GM23338 (cell line): ENCODE data around the gene CD4. TPM values are rescaled to one million over a fixed set of nuclear protein-coding genes. Genes with fewer than 3 reads are reported as not detected.

Experiments
- ATAC-seq: fragments of 200-7000 bp; cut with Tn5 transposase; 3 replicates; pipeline ENCODE4 v1.9.1; 2020
- DNase-seq: peaks from one replicate; pipeline ENCODE4 v3.0.0-alpha.2; 2015; ENCODE audit warnings: low spot score
- H2AFZ ChIP-seq: fragments of 200-600 bp; sonication (generic); 2 replicates; pipeline ENCODE4 v1.8.0; 2016; ENCODE audit warnings: antibody characterized with exemption, mild to moderate bottlenecking, moderate library complexity
- H3F3A ChIP-seq: fragments of 200-600 bp; sonication (generic); replicated peaks from 2 replicates; pipeline ENCODE4 v1.8.0; 2017; ENCODE audit warnings: antibody characterized with exemption, mixed run types, low read depth
- H3K27ac ChIP-seq: fragments of 200-600 bp; sonication (generic); 2 replicates; pipeline ENCODE4 v1.6.1; 2016; ENCODE audit warnings: low read depth
- H3K27me3 ChIP-seq: fragments of 200-600 bp; sonication (generic); 2 replicates; pipeline ENCODE4 v1.8.0; 2016; ENCODE audit warnings: mild to moderate bottlenecking, mixed run types, moderate library complexity; ENCODE audit not compliant: insufficient read depth
- H3K36me3 ChIP-seq: fragments of 200-600 bp; sonication (generic); 2 replicates; pipeline ENCODE4 v1.8.0; 2016; ENCODE audit warnings: mild to moderate bottlenecking; ENCODE audit not compliant: insufficient read depth
- H3K4me1 ChIP-seq: fragments of 200-600 bp; sonication (generic); 2 replicates; pipeline ENCODE4 v1.8.0; 2016; ENCODE audit warnings: mild to moderate bottlenecking, moderate library complexity; ENCODE audit not compliant: insufficient read depth
- H3K4me2 ChIP-seq: fragments of 200-600 bp; sonication (generic); 2 replicates; pipeline ENCODE4 v1.7.1; 2017; ENCODE audit warnings: mixed run types
- H3K4me3 ChIP-seq: fragments of 200-600 bp; sonication (generic); 2 replicates; pipeline ENCODE4 v1.6.1; 2016; ENCODE audit warnings: mixed run types
- H3K79me2 ChIP-seq: fragments of 200-600 bp; sonication (generic); replicated peaks from 2 replicates; pipeline ENCODE4 v1.8.0; 2017; ENCODE audit warnings: mild to moderate bottlenecking; ENCODE audit not compliant: insufficient read depth
- H3K9me2 ChIP-seq: fragments of 200-600 bp; sonication (generic); 2 replicates; pipeline ENCODE4 v1.8.0; 2017; ENCODE audit not compliant: insufficient read depth
- H4K20me1 ChIP-seq: fragments of 200-600 bp; sonication (generic); replicated peaks from 2 replicates; pipeline ENCODE4 v1.8.0; 2017; ENCODE audit warnings: mild to moderate bottlenecking; ENCODE audit not compliant: insufficient read depth
- H3K27ac Mint-ChIP-seq: 2 replicates; pipeline ENCODE4 v1.8.0; 2020; ENCODE audit warnings: inconsistent platforms, mild to moderate bottlenecking, moderate library complexity, mixed read lengths
- H3K27me3 Mint-ChIP-seq: 3 replicates; pipeline ENCODE4 v1.8.0; 2022; ENCODE audit warnings: low read depth, mild to moderate bottlenecking, moderate library complexity, mixed read lengths, inconsistent platforms; ENCODE audit not compliant: insufficient read depth, poor library complexity
- H3K36me3 Mint-ChIP-seq: 3 replicates; pipeline ENCODE4 v1.8.0; 2021; ENCODE audit warnings: low read depth, mild to moderate bottlenecking, inconsistent platforms, moderate library complexity, mixed read lengths
- H3K4me1 Mint-ChIP-seq: 3 replicates; pipeline ENCODE4 v1.8.0; 2020; ENCODE audit warnings: mild to moderate bottlenecking, inconsistent platforms, mixed read lengths
- H3K4me3 Mint-ChIP-seq: 3 replicates; pipeline ENCODE4 v1.8.0; 2021; ENCODE audit warnings: moderate library complexity, mild to moderate bottlenecking, inconsistent platforms, mixed read lengths
- H3K9me3 Mint-ChIP-seq: 3 replicates; pipeline ENCODE4 v1.8.0; 2020; ENCODE audit warnings: moderate library complexity, mild to moderate bottlenecking, inconsistent platforms, mixed read lengths
- CREB1 ChIP-seq: fragments of 250-450 bp; sonication (Bioruptor Pico); IDR thresholded peaks from 2 replicates; pipeline ENCODE4 v1.5.0; 2020; ENCODE audit warnings: low read depth, mild to moderate bottlenecking, moderate library complexity
- EZH2 ChIP-seq: fragments of 200-600 bp; sonication (generic); IDR thresholded peaks from one replicate; pipeline ENCODE4 v1.8.0; 2017; ENCODE audit warnings: antibody characterized with exemption, mild to moderate bottlenecking, low read depth; ENCODE audit not compliant: unreplicated experiment
- EZH2phosphoT487 ChIP-seq: fragments of 200-600 bp; sonication (generic); IDR thresholded peaks from one replicate; pipeline ENCODE4 v1.8.1; 2018; ENCODE audit warnings: antibody characterized with exemption; ENCODE audit not compliant: unreplicated experiment
- JUNB ChIP-seq: IDR thresholded peaks from one replicate; pipeline ENCODE4 v1.6.1; 2016; ENCODE audit warnings: antibody characterized with exemption; ENCODE audit not compliant: unreplicated experiment
- NANOG ChIP-seq: IDR thresholded peaks from 2 replicates; pipeline ENCODE4 v1.6.1; 2016; ENCODE audit warnings: antibody characterized with exemption, borderline replicate concordance
- POLR2AphosphoS5 ChIP-seq: IDR thresholded peaks from 2 replicates; pipeline ENCODE4 v1.6.1; 2016; ENCODE audit warnings: antibody characterized with exemption, low read depth
- REST ChIP-seq: IDR thresholded peaks from one replicate; pipeline ENCODE4 v1.6.1; 2018; ENCODE audit warnings: antibody characterized with exemption; ENCODE audit not compliant: unreplicated experiment
- STAT1 ChIP-seq: IDR thresholded peaks from one replicate; pipeline ENCODE4 v1.6.1; 2016; ENCODE audit warnings: antibody characterized with exemption; ENCODE audit not compliant: unreplicated experiment
- ZNF114 ChIP-seq: fragments of 250-450 bp; sonication (Bioruptor Pico); IDR thresholded peaks from 2 replicates; pipeline ENCODE4 v1.5.0; 2020; ENCODE audit warnings: mild to moderate bottlenecking, moderate library complexity
- ZNF462 ChIP-seq: fragments of 250-450 bp; sonication (Bioruptor Pico); IDR thresholded peaks from 2 replicates; pipeline ENCODE4 v1.5.0; 2020; ENCODE audit warnings: mild to moderate bottlenecking, moderate library complexity
- polyA plus RNA-seq: library from polyadenylated mRNA; unstranded; fragments of >200 nt; fragmentation: Nextera tagmentation; extraction: Ambion mirVana; gene quantifications from 2 replicates; pipeline ENCODE4 v1.2.1, GENCODE V29; 2016
- total RNA-seq: library from RNA; depleted of rRNA; stranded (reverse); fragments of >200 nt; shearing (Covaris generic); gene quantifications from 2 replicates; pipeline ENCODE4 v1.2.3, GENCODE V29; 2014
- TF ChIP-seq, protein P1 (sequence below): IDR thresholded peaks from 2 replicates; pipeline ENCODE4 v1.6.1; 2016; ENCODE audit warnings: antibody characterized with exemption
- TF ChIP-seq, protein P2 (sequence below), 2 experiments: fragments of 200-600 bp in 1 of 2; sonication (generic) in 1 of 2; conservative IDR thresholded peaks; 2 replicates each; pipeline versions ENCODE4 v1.5.1 to v1.6.1; 2016 to 2017; ENCODE audit warnings: antibody characterized with exemption in 2 of 2, low read depth in 2 of 2, mild to moderate bottlenecking in 2 of 2, moderate library complexity in 1 of 2

Gene CD4
- total and polyA plus RNA-seq, 2 experiments from 2014 or later, result 1.5 to 2.0 TPM

DNA sequence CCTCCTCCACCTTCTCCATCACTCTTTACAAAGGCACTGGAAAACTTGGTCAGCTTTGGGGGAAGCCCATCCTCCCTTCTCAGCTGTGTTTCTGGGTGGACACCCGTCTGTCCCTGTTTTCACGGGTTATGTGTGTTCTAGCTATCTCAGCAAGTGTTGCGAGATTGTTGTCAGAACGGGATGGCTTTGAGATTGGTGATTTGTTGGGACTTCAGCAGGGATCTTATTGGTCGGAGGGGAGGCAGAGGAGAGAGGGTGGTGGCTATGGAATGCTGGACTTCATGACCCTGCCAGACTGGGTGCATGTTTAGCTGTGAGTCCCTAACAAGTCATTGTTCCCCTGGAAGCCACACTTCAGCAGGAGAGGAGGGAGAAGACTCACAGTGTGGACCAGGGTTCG lies 64.7 kb downstream of the CD4 start:
- H3K36me3 ChIP-seq, result peaks cover 25% of the 10 kb centered on the region
- peaks cover 52% of the 10 kb centered on the region for H3K36me3 Mint-ChIP-seq
- peaks cover 15% of the 10 kb centered on the region for H3K4me1 Mint-ChIP-seq
- H3K79me2 ChIP-seq, result peaks cover 41% of the 10 kb centered on the region
- peaks cover 25% of the 10 kb centered on the region for H3K27me3 Mint-ChIP-seq
- H3K4me3 Mint-ChIP-seq, result peak overlapping the region; percentile 95
- no peaks in the 10 kb centered on the region for H3K27me3 ChIP-seq
- no peaks in the 10 kb centered on the region for H3K9me3 Mint-ChIP-seq
- ATAC-seq, result no peak
- H4K20me1 ChIP-seq, result peaks cover 4% of the 10 kb centered on the region; the same call in 1 of the 2 replicates
- no peak overlapping the region for H3K4me3 ChIP-seq
- peaks cover 11% of the 10 kb centered on the region; the same call in 1 of the 2 replicates for H3F3A ChIP-seq
- DNase-seq, result no peak
- no peak overlapping the region for H2AFZ ChIP-seq
- no peaks in the 10 kb centered on the region for H3K9me2 ChIP-seq
- 0 out of 2 replicates have a peak overlapping the region, but pooled peaks have one; percentile 83 for H3K4me2 ChIP-seq
- H3K27ac ChIP-seq, result no peak overlapping the region
- H3K4me1 ChIP-seq, result peaks cover 19% of the 10 kb centered on the region
- TF ChIP-seq EZH2phosphoT487 (no peak), STAT1 (no peak), EZH2 (no peak), JUNB (no peak), CREB1 (CRISPR knock-in tag) (no peak), REST (no peak), ZNF462 (no peak), ZNF114 (CRISPR knock-in tag) (no peak), POLR2AphosphoS5 (no peak), NANOG (no peak)
- TF ChIP-seq, protein P1, sequence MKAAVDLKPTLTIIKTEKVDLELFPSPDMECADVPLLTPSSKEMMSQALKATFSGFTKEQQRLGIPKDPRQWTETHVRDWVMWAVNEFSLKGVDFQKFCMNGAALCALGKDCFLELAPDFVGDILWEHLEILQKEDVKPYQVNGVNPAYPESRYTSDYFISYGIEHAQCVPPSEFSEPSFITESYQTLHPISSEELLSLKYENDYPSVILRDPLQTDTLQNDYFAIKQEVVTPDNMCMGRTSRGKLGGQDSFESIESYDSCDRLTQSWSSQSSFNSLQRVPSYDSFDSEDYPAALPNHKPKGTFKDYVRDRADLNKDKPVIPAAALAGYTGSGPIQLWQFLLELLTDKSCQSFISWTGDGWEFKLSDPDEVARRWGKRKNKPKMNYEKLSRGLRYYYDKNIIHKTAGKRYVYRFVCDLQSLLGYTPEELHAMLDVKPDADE, result no peak
- TF ChIP-seq, protein P2, sequence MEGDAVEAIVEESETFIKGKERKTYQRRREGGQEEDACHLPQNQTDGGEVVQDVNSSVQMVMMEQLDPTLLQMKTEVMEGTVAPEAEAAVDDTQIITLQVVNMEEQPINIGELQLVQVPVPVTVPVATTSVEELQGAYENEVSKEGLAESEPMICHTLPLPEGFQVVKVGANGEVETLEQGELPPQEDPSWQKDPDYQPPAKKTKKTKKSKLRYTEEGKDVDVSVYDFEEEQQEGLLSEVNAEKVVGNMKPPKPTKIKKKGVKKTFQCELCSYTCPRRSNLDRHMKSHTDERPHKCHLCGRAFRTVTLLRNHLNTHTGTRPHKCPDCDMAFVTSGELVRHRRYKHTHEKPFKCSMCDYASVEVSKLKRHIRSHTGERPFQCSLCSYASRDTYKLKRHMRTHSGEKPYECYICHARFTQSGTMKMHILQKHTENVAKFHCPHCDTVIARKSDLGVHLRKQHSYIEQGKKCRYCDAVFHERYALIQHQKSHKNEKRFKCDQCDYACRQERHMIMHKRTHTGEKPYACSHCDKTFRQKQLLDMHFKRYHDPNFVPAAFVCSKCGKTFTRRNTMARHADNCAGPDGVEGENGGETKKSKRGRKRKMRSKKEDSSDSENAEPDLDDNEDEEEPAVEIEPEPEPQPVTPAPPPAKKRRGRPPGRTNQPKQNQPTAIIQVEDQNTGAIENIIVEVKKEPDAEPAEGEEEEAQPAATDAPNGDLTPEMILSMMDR (conservative IDR thresholded peaks at IDR 0.05; ENCODE audit: low read depth in 2 of 2), result no peak
- peak overlapping the region; percentile 91 for H3K27ac Mint-ChIP-seq
